SU-DHL-6 (cell line): ENCODE data around the gene THTPA.

Experiments
- CTCF ChIP-seq: fragments of 200-600 bp; sonication (generic); IDR thresholded peaks from one replicate; pipeline ENCODE4 v1.5.1; 2017; ENCODE audit warnings: antibody characterized with exemption, mild to moderate bottlenecking, low read length, moderate library complexity; ENCODE audit not compliant: insufficient read depth, poor library complexity, severe bottlenecking
- EZH2phosphoT487 ChIP-seq: fragments of 200-600 bp; sonication (generic), shearing (Covaris generic); conservative IDR thresholded peaks from 2 replicates; pipeline ENCODE4 v1.6.1; 2018; ENCODE audit warnings: mild to moderate bottlenecking, antibody characterized with exemption, low read length, moderate library complexity, mixed read lengths

GRCh38 chr14:23570806-23571483, 14.9 kb downstream of the THTPA start:
- no peak for TF ChIP-seq CTCF
- TF ChIP-seq EZH2phosphoT487, result no peak
